Activated T-helper 1 cell treated with Interleukin-2 at 50 U/mL for 16 hours (primary cell): ENCODE results near the gene TTN.

ENCODE experiments used
- DNase-seq: peaks from one replicate; pipeline ENCODE4 v3.0.0-alpha.2; 2020; ENCODE audit warnings: low read depth

TTN gene

DNA sequence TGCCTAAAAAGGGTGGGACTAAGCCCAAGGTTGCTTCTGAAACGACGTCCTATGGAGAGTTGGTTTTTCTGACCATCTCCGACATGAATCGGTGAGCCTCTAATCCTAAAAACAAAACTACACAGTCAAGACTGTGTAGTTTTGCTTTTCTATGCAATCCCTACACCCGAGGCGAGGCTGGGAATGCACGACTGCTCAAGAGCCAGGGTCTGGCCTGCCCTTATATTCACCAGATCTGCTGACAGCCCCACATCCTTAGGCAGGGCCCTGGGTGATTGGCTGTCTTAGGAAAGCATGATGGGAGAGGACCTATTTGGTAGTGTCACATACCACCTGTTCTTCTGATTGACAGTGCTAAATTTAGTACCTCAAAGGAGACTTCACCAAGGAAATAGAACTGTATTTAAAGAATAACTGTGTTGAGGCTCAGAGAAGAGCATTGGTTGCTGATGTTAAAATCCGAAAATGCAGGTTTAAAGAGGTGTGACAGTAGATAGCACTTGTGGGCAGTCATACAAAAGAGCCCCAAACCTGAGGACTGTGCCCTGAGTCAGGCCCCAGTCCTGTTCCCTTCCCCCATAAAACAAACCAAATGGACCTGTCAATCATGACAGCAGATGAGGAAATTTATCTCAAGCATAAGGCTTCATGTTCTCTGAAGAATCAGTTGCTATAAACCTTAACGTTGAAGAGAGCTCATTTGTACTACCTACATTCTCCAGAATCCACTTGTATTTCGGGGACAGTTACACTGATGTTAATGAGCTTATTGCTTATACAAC lies at the start of gene TTN:
TTN (minus strand) TSS at position 197 of the 782 bp plus-strand sequence. CDS start 2,781 bp downstream, outside the sequence.
- DNase-seq: no peak

DNA sequence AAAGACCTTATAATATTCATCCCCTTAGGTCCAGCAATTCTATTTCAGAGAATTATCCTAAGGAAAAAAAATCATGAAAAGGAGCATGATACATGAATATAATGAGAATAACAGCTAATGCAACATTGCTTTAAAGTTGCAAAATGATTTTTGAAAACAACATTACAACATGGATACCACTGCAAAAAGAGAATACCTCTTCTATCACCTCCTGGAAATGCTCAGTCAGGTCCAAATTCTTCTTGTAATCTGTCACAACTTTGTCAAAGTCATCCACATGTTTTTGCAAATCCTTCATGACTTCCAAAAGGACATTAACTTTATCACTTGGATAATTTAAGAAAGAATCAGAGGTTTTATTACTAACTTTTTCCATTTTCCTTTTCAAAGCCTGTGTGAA lies 47.9 kb upstream of the TTN start:
- no peak for DNase-seq

DNA sequence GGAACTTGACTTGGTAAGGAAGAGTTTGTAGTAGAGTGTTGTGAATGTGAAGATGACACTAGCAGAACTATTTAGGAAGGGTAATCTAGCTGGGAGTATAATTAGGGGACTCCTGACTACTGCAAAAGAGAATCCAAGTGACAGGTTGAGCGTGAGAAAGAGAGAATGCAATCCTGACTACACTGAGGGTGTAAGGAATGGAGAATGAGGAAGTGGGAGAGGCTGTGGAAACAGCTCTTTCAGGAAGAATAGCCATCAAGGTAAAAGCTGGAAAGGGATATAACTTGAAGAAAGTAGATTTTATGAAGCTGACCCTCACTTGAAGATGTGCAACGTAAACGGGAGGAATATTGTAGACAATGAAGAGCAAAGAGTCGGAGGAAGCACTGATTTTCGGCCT lies 41.1 kb upstream of the TTN start:
- no peak for DNase-seq

DNA sequence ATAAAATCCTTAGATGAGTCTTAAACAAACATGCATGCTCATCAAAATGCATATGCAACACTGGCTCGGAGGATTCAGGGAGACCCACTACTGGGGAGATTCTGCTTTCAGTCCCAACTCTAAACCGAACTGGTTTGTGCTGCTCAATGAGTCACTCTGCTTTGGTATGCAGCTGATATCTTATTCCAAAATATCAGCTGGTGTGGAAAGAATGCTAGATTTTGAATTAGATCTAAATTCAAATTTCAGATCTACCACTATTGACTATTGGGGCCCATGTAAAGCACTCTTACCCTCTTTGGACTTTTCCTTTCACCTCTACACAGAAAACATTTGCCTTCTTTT lies 39.2 kb upstream of the TTN start:
- DNase-seq: no peak

DNA sequence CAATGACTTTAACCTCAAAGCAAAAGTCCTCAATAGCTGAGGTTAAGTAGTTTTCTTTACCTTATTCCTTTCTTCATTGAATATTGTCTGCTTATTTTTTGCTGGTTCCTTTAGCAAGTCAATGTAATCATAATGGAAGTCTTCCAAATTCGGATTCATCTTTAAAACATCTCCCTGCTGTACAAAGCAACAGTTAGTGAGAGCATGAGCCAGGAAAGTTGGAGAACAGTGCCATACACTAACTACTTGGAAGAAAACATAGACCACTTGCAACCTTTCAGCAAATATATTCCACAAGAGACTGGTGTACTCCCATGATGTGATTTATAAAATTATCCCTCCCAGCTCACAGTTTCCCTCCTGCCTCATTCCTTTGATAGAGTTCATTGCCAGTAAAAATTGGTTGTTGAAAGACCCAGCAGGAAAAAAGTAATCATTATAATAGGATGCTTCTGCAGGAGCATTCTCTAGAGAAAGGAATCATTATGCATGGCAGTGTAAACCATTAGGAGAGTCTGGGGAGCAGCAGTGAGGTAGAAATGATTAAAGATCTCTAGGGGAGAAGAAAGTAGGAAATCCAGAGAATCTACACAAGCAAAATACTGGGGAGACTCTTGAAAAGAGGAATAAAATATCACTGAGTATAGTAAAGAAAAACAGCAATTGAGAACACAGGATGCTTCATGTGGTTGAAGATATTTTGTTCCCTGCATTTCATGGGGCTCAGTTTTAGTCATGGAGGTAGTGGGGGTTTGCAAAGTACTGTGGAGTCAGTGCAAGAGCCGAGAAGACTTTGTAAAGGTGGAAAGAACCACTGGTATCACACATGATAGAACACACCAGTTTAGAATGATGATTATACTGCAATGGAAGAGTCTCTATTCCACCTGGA lies 38.6 kb upstream of the TTN start:
- no peak for DNase-seq

DNA sequence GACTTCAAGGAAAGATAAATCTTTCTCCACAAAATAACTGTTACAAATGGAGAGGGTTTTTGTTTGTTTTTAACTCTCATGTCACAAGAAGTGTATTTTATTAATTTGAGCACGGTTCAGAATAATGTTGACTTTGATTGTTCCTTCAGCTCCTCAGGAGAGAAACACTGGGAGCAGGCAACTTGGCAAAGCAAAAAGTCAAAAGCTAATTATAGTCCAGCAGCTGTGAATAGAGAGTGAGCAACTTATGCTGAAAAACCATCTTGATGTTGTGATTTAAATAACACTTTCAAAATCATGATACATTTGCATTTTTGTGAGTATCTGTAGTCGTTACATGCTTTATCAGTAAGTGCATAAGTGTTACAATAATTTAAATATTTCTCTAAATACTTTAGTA lies 37.5 kb upstream of the TTN start:
- no peak for DNase-seq

DNA sequence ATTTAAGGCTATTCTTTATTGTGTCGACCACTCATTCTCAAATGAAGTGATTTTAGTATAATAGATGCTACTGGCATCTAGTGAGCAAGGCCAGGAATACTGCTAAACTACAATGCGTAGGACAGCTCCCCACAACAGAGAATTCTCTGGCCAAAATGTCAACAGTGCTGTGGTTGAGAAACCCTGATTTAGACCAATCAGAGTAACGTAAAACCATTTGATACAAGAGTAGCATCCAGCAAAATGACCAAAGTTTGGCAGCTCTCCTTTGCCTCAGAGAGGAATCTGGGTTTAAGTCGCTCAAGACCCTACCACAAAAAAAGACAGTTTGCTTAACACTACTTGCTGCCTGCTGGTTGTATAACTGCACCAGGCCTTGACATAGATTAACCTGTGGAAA lies 37.0 kb upstream of the TTN start:
- no peak for DNase-seq

DNA sequence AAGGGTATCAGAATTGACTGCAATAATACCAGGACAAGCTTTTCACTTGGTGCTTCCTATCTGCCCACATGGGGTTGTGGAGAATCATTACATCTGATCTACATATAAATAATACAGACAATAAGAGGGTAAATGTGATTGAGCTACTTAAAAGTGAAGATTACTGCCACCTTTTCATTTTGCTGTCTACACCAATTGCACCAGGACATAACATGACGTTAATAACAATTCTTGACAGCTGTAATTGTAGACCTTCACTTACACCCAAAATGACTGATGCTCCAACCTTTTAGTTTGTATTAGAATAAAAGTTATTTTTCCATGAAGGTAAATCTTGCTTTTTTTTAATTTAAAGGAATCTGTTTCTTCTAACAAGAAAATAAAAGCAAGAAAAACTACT lies 36.5 kb upstream of the TTN start:
- DNase-seq: no peak

DNA sequence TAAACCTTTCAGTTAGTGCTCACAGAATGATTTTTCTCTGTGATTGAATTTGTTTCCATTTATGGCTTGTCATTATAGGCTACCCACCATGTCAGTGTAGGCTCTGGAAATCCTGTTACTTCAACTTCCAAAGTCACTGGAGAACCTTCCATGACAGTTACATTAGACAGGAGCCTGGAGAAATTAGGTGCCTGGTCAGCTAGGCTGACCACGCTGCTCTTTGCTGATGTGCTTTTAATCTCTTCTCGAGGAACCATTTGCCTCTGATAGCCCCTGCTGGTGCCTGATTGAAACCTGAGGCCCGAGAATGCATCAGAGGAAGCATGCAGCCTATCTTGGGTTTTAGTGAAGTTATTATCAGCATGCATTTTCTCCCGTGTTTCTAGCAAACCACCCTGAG lies 29.6 kb upstream of the TTN start:
- DNase-seq: no peak

DNA sequence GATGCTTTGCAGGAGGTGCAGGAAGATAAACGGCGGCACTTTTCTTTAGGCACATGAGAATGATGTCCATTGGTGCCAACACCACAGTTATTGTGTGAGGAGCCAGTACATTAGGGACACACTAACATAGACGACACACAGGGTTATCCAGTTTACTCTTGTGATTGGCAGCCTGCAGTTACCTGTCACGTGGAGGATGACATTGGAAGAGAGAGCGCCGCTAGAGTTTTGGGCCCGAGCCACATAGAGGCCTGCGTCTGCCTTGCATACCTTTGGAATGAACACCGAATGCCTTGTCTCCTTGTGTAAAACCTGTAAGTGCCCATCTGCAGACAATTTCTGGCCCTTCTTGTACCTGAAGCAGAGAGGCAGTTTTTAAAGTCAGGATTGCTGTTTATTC lies 26.9 kb upstream of the TTN start:
- no peak for DNase-seq

DNA sequence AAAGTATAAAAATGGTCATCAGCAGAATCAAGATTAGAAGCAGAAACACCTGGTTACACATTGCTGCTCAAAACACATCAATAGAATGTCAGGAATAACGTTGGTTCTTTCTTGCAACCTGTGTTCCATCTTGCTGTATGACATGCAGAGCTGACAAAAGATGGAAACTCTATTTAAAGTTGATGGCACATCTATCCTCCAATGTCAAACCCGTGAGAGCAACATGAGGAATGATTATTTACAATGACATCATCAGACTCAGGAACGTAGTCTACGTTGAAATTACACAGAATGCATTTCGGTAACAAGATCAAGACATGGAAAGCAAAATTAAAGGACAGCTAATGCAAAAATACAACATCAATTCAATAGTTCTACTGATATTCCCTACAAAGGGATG lies 26.2 kb upstream of the TTN start:
- no peak for DNase-seq

DNA sequence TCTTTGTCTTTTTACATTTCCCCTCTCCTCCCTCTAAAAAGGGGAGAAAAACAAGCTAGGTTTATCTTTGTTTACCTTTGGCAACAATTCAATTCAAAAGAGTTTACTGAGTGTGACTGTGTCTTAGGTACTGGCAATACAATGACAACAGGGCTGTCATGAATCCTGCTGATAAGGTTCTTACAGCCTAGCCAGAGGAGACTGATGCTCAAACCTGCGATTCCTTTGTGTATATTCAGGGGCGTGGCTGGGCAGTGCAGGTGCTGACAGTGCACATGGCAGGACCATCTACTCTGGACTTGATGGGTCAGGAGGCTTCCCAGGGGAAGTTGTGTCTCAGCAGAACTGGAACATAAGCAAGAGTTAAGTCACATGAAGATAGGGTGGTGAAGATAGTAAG lies 23.2 kb upstream of the TTN start:
- no peak for DNase-seq

DNA sequence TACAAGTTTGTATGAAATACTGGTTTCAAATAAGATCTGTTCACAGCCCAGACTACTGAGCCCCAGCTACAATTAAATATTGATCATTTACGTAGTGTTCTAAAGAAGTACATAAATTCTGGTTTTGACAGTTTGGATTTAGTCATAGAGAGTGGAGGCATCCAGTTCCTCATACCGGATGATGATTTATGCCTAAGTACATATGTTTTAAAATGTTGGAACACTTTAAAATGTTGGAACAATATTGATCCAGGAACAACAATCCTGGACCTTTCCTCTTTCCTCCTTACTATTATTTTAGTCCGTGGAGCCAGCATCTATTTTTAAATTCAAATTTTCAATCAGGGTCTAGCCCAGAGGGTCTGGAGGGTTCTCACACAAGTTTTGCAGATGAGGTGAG lies 22.8 kb upstream of the TTN start:
- DNase-seq: no peak

DNA sequence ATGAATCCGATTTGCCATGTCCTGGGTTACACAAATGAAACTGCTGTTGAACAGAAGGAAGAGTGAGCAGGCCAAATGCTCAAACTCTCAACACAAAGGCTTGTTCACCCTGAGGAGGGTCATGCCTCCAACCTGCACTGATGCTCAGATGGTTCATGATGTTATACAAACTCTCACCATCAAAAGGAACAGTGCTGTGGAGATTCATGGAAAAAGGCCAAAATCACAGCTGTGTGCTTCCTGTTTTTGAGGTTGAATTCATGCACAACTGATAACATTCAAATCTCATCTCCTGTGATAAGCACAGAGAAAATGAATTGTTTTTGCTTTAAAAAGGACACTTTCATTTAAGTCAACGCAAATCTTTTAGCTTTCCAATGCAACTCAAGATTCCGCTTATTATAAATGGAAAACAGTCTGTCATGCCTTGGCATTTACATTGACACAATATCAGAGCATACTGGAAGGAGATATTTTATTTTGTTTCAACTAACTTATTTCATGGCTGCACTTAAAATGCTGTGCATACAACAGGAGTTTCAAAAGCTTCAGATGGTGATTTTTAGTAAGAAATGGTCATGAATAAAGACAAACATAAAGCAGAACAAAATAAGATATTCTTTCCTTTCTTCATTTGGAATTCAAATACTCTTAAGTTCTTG lies 22.2 kb upstream of the TTN start:
- DNase-seq: no peak

DNA sequence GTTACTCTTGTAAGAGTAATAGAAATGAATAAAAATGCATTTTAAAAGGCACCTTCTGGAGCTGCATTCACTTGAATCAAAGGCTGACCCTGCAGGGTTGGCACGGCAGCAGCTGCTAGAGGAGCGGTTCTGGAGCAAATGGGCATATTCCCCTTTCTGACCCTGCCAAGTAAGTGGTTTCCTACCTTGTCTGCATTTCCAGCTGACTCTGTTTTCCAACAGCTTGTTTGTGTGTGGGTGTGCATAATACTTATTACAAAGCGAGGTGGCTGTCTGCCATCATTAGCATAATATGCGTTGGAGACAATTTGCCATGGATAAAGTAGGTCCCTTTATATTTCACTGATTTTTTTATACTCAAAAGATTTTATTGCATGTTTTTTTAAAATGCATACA lies 21.3 kb upstream of the TTN start:
- DNase-seq: no peak

DNA sequence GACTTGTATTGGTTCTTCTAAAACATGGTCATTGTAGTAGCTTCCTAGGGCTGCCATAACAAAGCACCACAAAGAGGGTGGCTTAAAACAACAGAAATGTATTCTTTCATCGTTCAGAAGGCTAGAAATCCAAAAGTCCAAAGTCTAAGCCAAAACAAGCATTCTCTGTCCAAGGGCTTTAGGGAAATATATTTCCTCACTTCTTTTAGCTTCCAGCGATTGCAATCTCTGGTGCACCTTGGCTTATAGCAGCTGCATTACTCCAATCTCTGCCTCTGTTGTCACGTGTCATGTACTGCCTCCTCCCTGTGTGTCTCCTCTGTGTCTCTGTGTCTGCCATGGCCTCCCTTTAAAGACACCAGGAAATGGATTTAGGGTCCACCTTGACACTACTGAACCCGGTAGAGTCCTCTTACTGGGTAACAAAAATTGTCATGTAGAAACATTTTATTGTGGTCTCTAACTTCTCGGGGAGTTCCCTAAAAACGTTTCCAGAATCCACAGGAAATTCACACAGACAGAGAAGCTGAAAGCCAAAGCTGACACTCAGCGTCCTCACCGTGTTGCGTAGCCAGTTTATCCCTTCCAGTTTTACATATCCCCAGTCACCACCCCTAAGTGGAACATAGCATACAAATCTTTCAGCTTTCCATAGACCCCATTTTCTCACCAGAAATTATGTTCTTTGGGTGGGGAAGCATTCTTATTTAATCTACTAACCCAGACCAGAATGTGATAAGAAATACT lies 20.7 kb upstream of the TTN start:
- DNase-seq: no peak

DNA sequence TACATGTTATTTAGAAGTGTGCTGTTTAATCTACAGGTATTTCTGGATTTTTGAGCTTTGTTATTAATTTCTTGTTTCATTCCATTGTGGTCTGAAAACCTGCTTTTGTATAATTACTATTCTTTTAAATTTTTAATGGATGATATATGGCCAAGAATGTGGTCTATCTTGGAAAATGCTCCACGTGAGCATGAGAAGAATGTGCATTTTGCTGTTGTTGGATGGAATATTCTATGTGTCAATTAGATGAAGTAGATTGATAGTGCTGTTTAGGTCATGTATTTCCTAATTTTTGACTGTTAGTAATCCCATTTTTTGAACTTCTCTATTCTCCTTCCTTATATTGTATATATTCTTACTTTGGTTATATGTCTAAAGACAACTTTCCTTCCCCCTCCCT lies 19.9 kb upstream of the TTN start:
- DNase-seq: no peak

DNA sequence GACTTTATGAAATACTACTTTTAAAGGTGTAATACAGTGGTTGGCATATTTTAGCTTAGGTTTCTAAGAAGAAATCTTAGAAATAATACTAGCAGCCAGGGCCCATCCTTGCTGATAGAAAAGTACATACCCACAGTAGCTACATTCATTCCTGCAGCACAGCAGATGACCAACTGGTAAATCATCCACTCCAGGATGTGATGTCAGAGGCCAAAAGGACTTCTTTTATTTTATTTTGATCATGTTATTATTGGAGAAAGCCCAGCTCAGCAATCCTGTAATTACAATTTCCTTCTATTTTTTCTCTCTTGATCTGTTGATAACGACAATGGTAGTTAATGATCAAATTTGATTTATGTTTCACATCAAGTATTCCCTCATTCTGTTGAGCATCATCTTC lies 18.0 kb upstream of the TTN start:
- DNase-seq: no peak

DNA sequence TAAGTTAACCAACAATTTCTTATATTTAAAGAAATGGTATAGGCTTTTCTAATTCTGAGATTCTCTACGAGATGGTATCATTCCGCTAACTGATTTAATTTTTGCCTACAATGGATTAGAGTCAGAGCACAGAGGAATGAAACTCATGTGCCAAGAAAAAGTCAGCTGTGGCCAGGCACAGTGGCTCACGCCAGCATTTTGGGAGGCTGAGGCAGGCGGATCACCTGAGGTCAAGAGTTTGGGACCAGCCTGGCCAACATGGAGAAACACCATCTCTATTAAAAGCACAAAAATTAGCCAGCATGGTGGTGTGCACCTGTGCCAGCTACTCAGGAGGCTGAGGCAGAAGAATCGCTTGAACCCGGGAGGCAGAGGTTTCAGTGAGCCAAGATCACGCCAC lies 17.0 kb upstream of the TTN start:
- DNase-seq: no peak

DNA sequence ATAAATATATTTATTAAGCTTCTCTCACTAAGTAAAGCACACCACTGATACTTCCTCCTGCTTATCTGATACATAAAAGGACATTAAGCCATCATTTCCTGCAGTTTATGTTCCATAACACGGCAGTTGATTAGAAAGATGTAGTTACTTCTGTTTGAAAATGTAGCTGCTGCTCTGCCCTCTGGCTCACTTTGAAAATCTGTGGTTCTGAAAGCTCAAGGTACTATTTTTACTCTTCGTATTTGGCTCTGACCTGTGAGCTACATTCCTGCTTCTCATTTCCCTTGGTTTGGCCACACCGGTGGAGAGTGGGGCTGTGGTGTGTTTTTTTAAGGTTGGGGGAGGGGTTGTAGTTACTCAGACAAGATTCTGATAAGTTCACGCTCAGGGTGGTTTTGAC lies 12.8 kb upstream of the TTN start:
- no peak for DNase-seq

DNA sequence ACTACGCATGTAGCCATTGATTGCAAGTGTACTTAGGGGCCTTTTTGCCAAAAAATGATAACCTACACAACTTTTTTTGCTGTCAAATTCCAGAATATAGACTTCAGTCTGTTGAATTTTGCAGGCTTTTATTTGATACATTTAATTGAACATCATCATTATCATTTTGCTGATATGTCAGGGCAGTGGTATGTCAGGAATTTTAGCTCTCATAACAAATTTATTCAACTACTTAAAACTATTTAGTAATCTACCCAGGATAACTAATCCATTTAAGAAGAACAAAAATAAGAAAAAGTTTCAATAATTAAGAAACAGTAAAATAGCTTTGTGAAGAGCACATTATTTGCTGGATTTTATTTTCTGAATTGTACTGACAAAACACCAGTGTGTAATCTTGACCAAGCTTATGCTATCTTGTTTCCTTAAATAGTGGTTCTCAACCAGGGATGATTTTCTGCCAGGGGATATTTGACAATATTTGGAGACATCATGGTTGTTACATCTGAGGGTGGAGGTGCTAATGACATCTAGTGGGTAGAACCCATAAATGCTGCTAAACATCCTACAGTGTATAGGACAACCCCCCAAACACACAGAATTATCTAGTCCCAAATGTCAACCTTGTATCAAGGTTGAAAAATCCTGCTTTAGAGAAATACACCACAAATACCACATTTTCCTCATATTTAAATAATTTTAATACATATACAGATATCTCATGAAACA lies 12.1 kb upstream of the TTN start:
- no peak for DNase-seq

DNA sequence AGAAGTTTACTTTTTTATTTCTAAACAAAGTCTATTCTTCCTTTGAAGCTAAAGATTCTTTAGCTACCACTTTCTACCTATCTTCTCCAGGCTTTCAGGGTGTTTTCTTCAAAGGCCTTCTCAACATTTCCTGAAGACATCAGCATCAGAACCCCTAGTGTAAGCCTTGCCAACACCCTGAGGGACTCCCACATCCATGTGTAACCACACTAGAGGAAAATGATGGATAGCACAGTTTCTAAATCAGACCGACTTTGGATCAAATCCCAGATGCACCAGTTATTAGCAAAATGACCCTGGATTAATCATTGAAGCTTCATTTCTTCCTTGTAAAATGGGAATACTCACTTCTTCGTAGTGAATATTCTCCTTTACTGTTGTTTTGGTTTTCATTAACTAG lies 4.7 kb upstream of the TTN start:
- no peak for DNase-seq
